Frontal cortex (tissue), 1 donor: ENCODE results near the gene FRMPD4. TPM values are rescaled to one million over a fixed set of nuclear protein-coding genes. Genes with fewer than 3 reads are reported as not detected.

Experiments
- small RNA-seq: library from RNA; depleted of rRNA; stranded (forward); fragments of <200 nt; gene quantifications from one replicate; pipeline ENCODE3, GENCODE V24; 2014
- total RNA-seq: library from RNA; depleted of rRNA; stranded (reverse); fragments of >200 nt; gene quantifications from one replicate; pipeline ENCODE4 v1.2.3, GENCODE V29; 2014

Gene FRMPD4
- total RNA-seq, 1 donor from 2014 or later, result 26.5 TPM

Small RNA genes within 50 kb of the gene (small RNA-seq; reads per million reads assigned to genes)
- gene AC119619.1 (not detected), gene RF00019 (not detected), gene RN7SKP290 (not detected)
